Stimulated activated CD4-positive, alpha-beta T cell treated with anti-CD3 and anti-CD28 coated beads, Interleukin-1b, Interleukin-23, amount 100 ng/mL, for 48 hours (primary cell): ENCODE results near the gene MRPL19.
"Not testable (repeated sequence)": the region's sequence is repeated elsewhere in the genome, so short reads cannot be mapped to it uniquely, and the experiment has no call there.

Experiments
- DNase-seq: peaks from one replicate; pipeline ENCODE4 v3.0.0-alpha.2; 2020

The MRPL19 gene

DNA sequence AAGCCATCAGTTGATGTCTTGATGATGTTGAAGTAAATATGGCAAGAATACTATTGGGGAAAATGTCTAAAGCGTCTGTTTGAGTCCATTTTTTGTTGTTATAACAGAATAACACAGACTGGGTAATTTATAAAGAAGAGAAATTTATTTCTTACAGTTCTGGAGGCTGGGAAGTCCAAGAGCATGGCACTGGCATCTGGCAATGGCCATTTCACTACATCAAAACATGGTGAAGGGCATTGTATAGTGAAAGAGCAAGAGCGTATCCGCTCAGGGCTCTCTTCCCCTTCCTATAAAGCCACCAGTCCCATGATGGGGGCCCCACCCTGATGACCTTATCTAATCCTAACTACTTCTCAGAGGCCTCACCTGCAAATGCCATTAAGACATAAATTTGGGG lies 29.6 kb upstream of the MRPL19 start:
- DNase-seq = no peak

DNA sequence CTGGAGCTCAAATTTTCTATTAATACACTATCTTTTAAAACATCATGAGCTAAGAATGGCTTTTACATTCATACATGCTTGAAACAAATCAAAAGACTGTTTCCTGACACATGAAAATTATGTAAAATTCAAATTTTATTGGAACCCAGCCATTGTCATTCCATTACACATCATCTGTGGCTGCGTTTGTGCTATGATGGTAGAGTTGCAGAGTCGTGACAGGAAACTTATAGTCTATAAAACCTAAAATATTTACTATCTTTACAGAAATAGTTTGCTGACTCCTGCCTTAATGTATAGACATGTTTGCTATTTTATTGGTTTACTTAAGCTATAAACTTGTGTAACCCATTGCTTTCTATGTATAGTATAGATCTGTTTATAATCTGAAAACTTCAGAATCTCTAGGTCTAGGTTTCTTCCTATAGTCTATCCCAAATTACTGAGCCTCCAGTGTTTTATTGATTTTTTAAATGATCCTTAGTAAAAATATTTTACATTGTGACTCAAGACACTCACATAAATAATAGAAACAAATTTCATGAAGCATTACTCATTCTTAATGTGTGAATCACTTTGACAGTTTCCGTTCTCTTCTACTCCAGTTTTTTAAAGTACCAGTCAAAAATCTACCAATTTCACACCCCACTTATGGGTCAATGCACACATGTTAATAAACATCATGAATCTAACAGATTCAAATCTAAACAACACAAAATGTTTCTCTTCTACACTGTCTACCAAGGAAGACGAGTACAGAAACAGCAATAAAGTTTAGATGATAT lies 26.4 kb upstream of the MRPL19 start:
- DNase-seq = no peak

DNA sequence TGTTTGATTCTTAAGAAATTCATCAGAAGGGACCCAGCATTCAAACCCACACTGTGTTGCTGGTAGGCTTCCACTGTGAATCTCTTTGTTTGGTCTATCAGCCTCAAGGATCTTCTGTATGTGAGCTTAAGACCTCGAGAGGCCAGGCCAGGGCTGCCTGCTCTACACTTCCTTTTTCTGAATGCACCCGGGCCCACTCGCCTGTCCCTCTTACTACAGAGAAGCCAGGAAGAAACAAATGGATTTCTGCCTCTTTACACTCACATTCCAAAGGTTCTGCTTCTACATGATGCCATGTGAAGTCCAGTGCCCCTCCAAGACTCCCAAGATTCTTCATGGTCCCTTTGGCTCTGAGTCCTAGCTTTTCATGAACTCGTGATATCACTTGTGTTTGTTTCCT lies 25.4 kb upstream of the MRPL19 start:
- DNase-seq = no peak

DNA sequence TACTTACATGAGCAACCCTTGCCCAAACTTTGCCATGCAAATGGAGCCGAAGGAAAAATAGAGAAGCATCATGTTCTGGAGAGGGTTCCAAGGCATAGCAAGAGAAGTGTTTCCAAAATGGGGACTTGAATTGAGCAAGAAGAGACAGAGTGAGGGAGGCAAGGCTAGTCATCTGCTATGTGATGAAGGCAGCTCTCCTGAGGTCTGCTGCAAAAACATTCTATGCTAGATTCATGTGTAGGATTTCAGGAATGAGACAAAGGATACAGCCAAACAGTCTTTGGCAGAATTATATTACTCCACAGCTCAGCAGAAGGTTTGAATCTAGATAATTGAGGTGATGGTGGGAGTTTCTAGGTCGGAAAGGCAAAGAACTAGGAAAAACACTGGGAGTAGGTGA lies 24.1 kb upstream of the MRPL19 start:
- DNase-seq = no peak

DNA sequence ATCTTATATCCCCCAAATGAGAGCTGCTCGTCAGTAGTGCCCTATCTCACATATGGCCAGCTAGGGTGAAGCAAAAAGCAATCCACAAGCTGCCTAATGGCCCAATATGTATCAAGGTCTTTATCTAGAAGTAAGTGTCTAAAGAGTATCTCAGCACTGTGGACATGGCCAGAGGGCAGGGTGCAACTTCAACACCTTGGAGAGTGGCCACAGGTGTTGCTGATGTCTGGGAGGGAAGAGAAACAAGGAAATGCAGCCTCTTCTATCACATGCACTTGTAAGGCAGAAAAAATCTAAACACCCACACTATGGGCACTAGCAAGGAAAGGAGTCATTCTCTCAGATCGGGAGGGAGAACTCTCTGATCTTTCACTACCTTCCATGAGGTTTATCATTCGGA lies 23.7 kb upstream of the MRPL19 start:
- DNase-seq = no peak

DNA sequence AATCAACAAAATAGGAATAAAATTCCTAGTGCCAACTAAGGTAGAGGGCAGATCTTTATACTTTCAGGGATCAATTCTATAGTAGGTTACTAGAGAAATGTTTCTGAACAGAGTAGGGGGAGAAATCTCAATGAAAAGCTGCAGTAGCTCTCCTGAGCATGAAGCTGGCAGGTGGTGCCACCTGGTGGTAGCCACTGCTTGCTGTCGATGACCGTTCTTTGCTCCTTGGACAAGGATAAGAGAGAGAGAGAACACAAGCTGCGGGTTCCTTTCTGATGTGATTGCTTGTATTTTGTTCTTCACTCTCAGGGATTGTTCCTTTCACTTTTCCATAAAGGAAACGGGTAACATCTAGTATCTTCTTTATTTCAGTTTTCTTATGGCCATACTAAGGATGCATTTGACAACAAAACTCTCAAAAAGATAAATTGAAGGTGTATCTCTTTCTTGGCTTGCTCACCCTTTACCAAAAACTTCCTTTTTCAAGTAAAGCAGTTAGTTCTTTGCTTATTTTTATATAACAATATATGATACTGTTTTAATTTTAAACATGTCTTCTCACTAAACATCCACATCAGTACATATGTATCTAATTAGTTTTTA lies 18.6 kb upstream of the MRPL19 start:
- peak; percentile 50 for DNase-seq

DNA sequence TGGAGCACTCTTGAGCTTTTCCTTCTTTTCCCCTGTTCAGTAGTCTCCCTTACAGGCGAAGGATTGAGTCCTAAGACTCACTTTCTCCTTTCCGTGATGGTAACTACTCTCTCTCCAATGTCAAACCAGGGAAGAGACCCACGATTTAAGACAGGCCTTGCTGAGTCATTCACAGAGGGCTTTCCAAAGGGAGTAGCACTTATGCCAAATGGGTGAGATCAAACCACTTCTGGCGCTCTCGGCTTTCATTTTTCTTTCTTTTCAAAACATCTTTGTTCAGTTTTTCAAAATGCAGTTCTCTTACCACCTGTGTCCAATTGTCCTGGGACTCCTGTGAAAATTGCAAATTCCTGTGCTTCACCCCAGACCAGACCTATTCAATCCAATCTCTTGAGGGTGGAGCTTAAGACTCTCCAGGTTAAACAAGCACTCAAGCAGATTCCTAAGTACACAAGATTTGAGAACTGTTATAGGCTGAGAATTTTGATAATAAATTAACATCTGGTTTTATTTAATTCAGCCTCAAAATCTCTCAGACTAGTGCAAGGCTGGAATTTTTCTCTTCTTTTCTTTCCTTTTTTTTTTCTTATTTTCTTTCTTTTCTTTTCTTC lies 14.4 kb upstream of the MRPL19 start:
- DNase-seq = no peak

GRCh38 chr2:75632813-75633212 lies 13.8 kb upstream of the MRPL19 start:
- DNase-seq = no peak

DNA sequence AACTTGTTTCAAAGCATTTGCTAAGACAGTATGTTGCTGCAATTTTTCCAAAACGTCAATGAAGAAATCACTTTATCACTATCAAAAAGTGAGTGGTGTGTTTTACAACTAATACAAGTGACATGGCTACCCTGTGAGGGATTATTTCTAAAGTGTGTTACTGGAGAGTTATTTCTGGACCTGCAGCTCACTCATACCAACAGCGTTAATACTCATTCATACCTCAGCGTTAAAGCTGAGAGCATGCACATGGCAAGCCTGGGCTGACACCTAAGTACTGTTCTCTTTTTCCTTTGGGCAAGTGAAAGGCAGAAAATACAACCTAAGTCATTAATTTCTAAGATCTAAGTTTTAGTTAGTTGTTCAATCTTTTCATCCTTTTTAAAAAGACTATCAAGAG lies 13.0 kb upstream of the MRPL19 start:
- no peak for DNase-seq

- no peak for DNase-seq
Observed at GRCh38 chr2:75634945-75635344, 11.6 kb upstream of the MRPL19 start.

DNA sequence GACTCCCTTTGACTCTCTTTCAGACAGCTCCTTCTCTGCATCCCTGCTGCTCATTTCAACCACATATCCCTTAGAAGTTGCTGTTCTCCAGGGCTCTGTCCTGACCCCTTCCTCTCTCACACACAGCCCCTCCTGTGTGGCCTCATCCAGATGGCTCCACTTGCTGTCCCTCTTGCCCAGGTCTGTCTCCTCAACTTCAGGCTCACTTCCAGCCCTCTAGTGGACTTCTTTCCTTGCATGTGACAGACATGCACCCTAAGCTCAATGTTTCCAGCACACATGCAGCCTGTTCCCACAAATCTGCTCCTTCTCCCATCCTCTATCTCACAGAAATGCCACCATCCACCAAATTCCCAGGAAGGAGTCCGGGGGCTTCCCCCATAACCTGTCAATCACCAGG lies 9.0 kb upstream of the MRPL19 start:
- no peak for DNase-seq

GRCh38 chr2:75640621-75641121 lies 5.9 kb upstream of the MRPL19 start:
- peak; percentile 54 for DNase-seq

- DNase-seq = no peak
Observed at GRCh38 chr2:75641587-75641986, 5.0 kb upstream of the MRPL19 start.

GRCh38 chr2:75643980-75644379 lies 2.6 kb upstream of the MRPL19 start:
- DNase-seq = no peak

DNA sequence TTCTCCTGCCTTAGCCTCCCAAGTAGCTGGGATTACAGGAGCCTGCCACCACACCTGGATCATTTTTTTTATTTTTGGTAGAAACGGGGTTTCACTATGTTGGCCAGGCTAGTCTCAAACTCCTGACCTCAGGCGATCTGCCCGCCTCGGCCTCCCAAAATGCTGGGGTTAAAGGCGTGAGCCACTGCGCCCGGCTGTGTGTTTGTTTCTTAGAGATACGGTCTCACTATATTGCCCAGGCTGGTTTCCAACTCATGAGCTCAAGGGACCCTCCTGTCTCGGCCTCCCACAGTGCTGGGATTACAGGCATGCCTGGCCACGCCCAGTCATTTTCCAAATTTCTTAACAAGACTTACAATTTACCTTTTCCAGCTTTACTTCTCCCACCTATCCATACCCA lies 940 bp upstream of the MRPL19 start:
- no peak for DNase-seq

- DNase-seq = no peak
Observed at GRCh38 chr2:75646090-75646582, 447 bp upstream of the MRPL19 start.

GRCh38 chr2:75647771-75648170 lies 1.2 kb downstream of the MRPL19 start:
- no peak for DNase-seq

DNA sequence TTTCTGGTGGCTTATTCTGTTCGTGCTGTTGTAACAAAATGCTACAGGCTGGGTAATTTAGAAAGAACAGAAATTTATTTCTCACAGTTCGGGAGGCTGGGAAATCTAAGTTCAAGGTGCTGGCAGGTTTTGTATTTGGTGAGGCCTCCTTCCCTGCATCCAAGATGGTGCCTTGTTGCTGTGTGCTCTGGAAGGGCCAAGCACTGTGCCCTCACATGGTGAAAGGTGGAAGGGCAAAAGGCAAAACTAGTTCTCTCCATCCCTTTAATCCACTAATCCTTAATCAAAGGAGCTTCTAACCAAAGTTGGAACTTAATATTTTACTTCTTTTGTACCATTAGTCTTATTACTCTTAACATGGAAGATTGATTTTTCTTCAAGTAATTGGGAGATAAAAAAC lies 7.4 kb downstream of the MRPL19 start:
- DNase-seq = no peak

DNA sequence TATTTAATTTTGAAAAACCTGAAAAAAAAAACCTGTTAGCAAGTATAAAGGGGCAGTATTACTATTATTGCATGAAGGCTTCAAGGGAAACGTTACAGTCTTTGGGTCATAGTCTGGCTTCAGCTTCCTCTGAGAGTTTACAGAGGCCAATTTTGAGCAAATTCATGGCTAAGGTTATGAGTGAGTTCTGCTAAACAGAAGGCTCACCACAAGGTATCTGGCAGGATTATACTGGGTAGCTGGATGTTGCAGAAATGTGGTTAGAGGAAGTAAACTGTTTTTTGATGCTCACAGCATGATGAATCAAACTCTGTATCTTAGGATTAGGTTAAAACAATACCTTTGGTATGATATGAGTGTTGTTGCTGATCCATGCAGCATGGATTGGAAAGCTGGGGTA lies 9.3 kb downstream of the MRPL19 start:
- no peak for DNase-seq

GRCh38 chr2:75656563-75656962 lies 10.0 kb downstream of the MRPL19 start:
- DNase-seq = no peak

- DNase-seq = no peak
Observed at GRCh38 chr2:75657798-75658197, 11.2 kb downstream of the MRPL19 start.

- no peak for DNase-seq
Observed at GRCh38 chr2:75666911-75667310, 20.3 kb downstream of the MRPL19 start.

GRCh38 chr2:75667884-75668283 lies 21.3 kb downstream of the MRPL19 start:
- DNase-seq = no peak

DNA sequence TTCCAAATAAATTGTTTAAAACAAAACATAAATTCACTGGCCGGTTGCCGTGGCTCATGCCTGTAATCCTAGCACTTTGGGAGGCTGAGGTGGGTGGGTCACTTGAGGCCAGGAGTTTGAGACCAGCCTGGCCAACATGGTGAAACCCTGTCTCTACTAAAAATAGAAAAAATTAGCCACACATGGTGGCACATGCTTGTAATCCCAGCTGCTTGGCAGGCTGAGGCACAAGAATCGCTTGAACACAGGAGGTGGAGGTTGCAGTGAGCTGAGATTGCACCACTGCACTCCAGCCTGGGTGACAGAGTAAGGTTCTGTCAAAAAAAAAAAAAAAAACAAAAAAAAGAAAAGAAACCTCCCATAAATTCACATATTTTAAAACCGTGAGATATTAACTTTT lies 28.8 kb downstream of the MRPL19 start:
- DNase-seq = not testable (repeated sequence)
